Neural crest cell (in vitro differentiated cells): ENCODE results near the gene ASF1A. TPM values are rescaled to one million over a fixed set of nuclear protein-coding genes. Genes with fewer than 3 reads are reported as not detected.

Source experiments
- DNase-seq: peaks from one replicate; pipeline ENCODE4 v3.0.0; 2021; ENCODE audit warnings: low read depth, mixed read lengths, low spot score
- H3K27ac Mint-ChIP-seq: one replicate; pipeline ENCODE4 v1.8.0; 2021; ENCODE audit warnings: mild to moderate bottlenecking, mixed read lengths; ENCODE audit not compliant: unreplicated experiment
- H3K27me3 Mint-ChIP-seq: 2 replicates; pipeline ENCODE4 v1.8.0; 2021; ENCODE audit warnings: low read depth, mild to moderate bottlenecking, mixed read lengths
- H3K36me3 Mint-ChIP-seq: 2 replicates; pipeline ENCODE4 v1.8.0; 2021; ENCODE audit warnings: low read depth, mild to moderate bottlenecking, mixed read lengths
- H3K4me1 Mint-ChIP-seq: 2 replicates; pipeline ENCODE4 v1.8.0; 2021; ENCODE audit warnings: mixed read lengths
- H3K4me3 Mint-ChIP-seq: one replicate; pipeline ENCODE4 v1.8.0; 2021; ENCODE audit warnings: mild to moderate bottlenecking, mixed read lengths
- H3K9me3 Mint-ChIP-seq: 2 replicates; pipeline ENCODE4 v1.8.0; 2021; ENCODE audit warnings: mixed read lengths
- CTCF ChIP-seq: fragments of 200-600 bp; sonication (generic); conservative IDR thresholded peaks from 2 replicates; pipeline ENCODE4 v1.5.0; 2021; ENCODE audit warnings: antibody characterized with exemption, mild to moderate bottlenecking
- total RNA-seq: library from RNA; stranded (reverse); gene quantifications from 2 replicates; pipeline ENCODE4 v1.2.1, GENCODE V29; 2021

The ASF1A gene
- total RNA-seq, 1 donor from 2014 or later, result 39.6 TPM

- DNase-seq, result no peak
- no peak overlapping the region for H3K4me3 Mint-ChIP-seq
- H3K4me1 Mint-ChIP-seq, result peaks cover 27% of the 10 kb centered on the region
- H3K9me3 Mint-ChIP-seq, result no peaks in the 10 kb centered on the region
- no peaks in the 10 kb centered on the region for H3K27me3 Mint-ChIP-seq
- no peak for TF ChIP-seq CTCF
- peaks cover 10% of the 10 kb centered on the region for H3K36me3 Mint-ChIP-seq
- no peak overlapping the region for H3K27ac Mint-ChIP-seq
Observed at GRCh38 chr6:118930680-118931079, 36.7 kb downstream of the ASF1A start.

GRCh38 chr6:118931436-118931835, 37.5 kb downstream of the ASF1A start:
- no peak for TF ChIP-seq CTCF
- no peak overlapping the region for H3K4me3 Mint-ChIP-seq
- no peaks in the 10 kb centered on the region for H3K27me3 Mint-ChIP-seq
- DNase-seq, result no peak
- peaks cover 10% of the 10 kb centered on the region for H3K36me3 Mint-ChIP-seq
- no peaks in the 10 kb centered on the region for H3K9me3 Mint-ChIP-seq
- H3K27ac Mint-ChIP-seq, result no peak overlapping the region
- H3K4me1 Mint-ChIP-seq, result peaks cover 31% of the 10 kb centered on the region

- DNase-seq, result no peak
- H3K4me1 Mint-ChIP-seq, result peaks cover 36% of the 10 kb centered on the region
- no peaks in the 10 kb centered on the region for H3K27me3 Mint-ChIP-seq
- no peaks in the 10 kb centered on the region for H3K9me3 Mint-ChIP-seq
- no peak overlapping the region for H3K27ac Mint-ChIP-seq
- TF ChIP-seq CTCF, result no peak
- peaks cover 7% of the 10 kb centered on the region for H3K36me3 Mint-ChIP-seq
- peak overlapping the region; percentile 95 for H3K4me3 Mint-ChIP-seq
Observed at GRCh38 chr6:118932421-118932820, 38.5 kb downstream of the ASF1A start.

- Mint-ChIP-seq H3K9me3 (no peaks in the 10 kb centered on the region), H3K36me3 (peaks cover 8% of the 10 kb centered on the region), H3K4me1 (peaks cover 30% of the 10 kb centered on the region), H3K27ac (peak overlapping the region; percentile 47), H3K27me3 (no peaks in the 10 kb centered on the region), H3K4me3 (peak overlapping the region; percentile 95)
- no peak for DNase-seq
- TF ChIP-seq CTCF, result no peak
Observed at GRCh38 chr6:118933855-118934460, 40.0 kb downstream of the ASF1A start.

- TF ChIP-seq CTCF, result no peak
- H3K27ac Mint-ChIP-seq, result peak within 1 kb of the TSS; percentile 99
- H3K36me3 Mint-ChIP-seq, result peaks cover 11% of the 10 kb centered on the region
- H3K4me3 Mint-ChIP-seq, result peak within 1 kb of the TSS; percentile 95
- H3K9me3 Mint-ChIP-seq, result peaks cover 3% of the 10 kb centered on the region
- DNase-seq, result peak; percentile 89
- no peaks in the 10 kb centered on the region for H3K27me3 Mint-ChIP-seq
- H3K4me1 Mint-ChIP-seq, result peaks cover 30% of the 10 kb centered on the region
Observed at GRCh38 chr6:118934461-118935330, 40.7 kb downstream of the ASF1A start, which contains the start of gene MCM9. Gene MCM9, minus strand, starts transcription at chr6:118935159. Its CDS starts 3,436 bp downstream, at chr6:118931723.
